ENCODE data around the gene R3HDM1.
"Not testable (repeated sequence)": the region's sequence is repeated elsewhere in the genome, so short reads cannot be mapped to it uniquely, and the experiment has no call there.

R3HDM1 gene

DNA sequence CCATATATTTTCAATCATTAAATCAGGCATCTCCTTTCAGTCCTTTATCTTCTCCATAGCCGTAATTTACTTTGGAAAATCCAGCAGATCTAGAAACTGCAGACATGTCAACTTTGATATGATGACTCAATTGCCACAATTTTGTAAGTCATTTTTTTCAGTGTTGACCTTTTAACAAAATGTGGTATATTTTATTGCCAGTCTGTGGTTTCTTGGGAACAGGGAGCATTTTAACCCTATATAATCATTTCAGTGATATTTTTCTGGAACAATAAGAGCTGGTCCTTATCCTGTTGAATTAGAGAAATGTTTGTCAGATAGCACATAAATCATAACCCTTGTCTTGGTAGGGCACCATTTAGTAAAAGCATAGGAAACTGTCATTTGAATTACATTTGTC, 119.4 kb downstream of the R3HDM1 start:
- DNase-seq (ENCODE audit: low spot score in 2 of 2) (no peak), ATAC-seq (no peak)
- no peak overlapping the region for H3K27ac Mint-ChIP-seq
- H3K4me1 Mint-ChIP-seq = no peaks in the 10 kb centered on the region
- peaks cover 74% of the 10 kb centered on the region for H3K36me3 Mint-ChIP-seq
- H3K9me3 Mint-ChIP-seq = no peaks in the 10 kb centered on the region
- H3K4me3 Mint-ChIP-seq = no peak overlapping the region

DNA sequence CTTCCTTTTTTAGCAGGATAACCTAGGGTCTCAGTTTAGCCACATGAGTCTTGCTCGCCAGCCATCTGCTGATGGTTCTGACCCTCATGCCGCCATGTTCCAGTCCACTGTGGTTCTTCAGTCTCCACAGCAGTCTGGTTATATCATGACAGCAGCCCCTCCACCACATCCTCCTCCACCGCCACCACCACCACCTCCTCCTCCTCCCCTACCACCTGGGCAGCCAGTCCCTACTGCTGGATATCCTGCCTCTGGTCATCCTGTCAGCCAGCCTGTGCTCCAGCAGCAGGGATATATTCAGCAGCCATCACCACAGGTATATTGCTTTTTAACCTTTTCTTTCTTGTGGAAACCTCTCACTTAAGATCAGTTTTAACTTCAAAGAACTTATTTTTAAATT, 120.4 kb downstream of the R3HDM1 start:
- Mint-ChIP-seq H3K9me3 (no peaks in the 10 kb centered on the region), H3K4me1 (no peaks in the 10 kb centered on the region), H3K27ac (peak overlapping the region; percentile 23), H3K4me3 (no peak overlapping the region), H3K36me3 (peaks cover 72% of the 10 kb centered on the region)
- no peak for ATAC-seq
- DNase-seq (ENCODE audit: low spot score in 2 of 2) = no peak

DNA sequence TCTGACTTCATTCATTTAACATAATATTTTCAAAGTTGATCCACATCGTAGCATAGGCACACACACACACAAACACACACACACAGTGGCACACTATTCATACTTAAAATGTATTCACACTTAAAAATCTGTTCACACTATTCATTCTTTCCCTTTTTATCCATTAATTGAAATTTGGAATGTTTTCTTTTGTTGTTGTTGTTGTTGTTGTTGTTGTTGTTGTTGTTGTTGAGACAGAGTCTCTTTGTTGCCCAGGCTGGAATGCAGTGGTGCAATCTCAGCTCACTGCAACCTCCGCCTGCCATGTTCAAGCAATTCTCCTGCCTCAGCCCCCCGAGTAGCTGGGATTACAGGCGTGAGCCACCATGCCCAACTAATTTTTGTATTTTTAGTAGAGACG, 123.0 kb downstream of the R3HDM1 start:
- not testable (repeated sequence) for H3K4me3 Mint-ChIP-seq; ATAC-seq; H3K27ac Mint-ChIP-seq; H3K9me3 Mint-ChIP-seq; H3K4me1 Mint-ChIP-seq; DNase-seq (ENCODE audit: low spot score in 2 of 2)
- peaks cover 74% of the 10 kb centered on the region for H3K36me3 Mint-ChIP-seq

GRCh38 chr2:135657806-135658582, 126.7 kb downstream of the R3HDM1 start:
- Mint-ChIP-seq H3K9me3 (no peaks in the 10 kb centered on the region), H3K36me3 (peaks cover 59% of the 10 kb centered on the region), H3K4me1 (peaks cover 13% of the 10 kb centered on the region), H3K4me3 (peak overlapping the region; percentile 57), H3K27ac (no peak overlapping the region)
- ATAC-seq (peak; percentile 61), DNase-seq (ENCODE audit: low spot score in 2 of 2) (peak in 1 of 2 donors; percentile 59)

GRCh38 chr2:135662088-135662487, 130.8 kb downstream of the R3HDM1 start:
- Mint-ChIP-seq H3K4me1 (peaks cover 20% of the 10 kb centered on the region), H3K36me3 (peaks cover 51% of the 10 kb centered on the region), H3K27ac (no peak overlapping the region), H3K9me3 (no peaks in the 10 kb centered on the region), H3K4me3 (no peak overlapping the region)
- DNase-seq (ENCODE audit: low spot score in 2 of 2) (no peak), ATAC-seq (peak; percentile 93)

DNA sequence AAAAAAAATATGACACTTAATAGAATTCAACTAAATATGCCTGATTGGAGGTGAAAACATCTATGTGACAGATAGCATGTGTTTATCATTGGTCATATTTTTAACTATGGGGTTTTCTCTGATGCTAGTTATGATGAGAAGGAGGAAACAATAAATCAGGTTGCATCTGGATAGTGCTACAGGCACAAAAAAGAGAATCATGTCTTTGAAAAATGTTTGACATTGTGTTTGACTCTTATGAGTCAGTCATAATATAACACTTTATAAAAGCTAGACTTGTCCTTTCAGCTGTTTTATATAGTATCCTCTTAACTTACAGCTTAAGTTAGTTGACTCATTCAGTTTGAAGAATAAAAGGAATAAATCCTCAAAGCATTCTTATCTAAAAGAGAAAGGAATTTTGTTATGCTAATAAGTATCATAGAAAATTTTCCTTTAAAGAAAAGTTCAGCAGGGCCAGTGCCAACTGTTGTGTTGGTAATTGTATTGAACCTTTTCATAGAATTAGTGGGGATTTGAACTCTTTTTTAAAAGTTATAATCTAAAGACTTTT, 131.9 kb downstream of the R3HDM1 start:
- H3K27ac Mint-ChIP-seq = no peak overlapping the region
- ATAC-seq (no peak), DNase-seq (ENCODE audit: low spot score in 2 of 2) (no peak)
- peaks cover 20% of the 10 kb centered on the region for H3K4me1 Mint-ChIP-seq
- H3K9me3 Mint-ChIP-seq = no peaks in the 10 kb centered on the region
- H3K36me3 Mint-ChIP-seq = peaks cover 49% of the 10 kb centered on the region
- no peak overlapping the region for H3K4me3 Mint-ChIP-seq

GRCh38 chr2:135664623-135665068, 133.4 kb downstream of the R3HDM1 start:
- Mint-ChIP-seq H3K9me3 (no peaks in the 10 kb centered on the region), H3K4me1 (peaks cover 20% of the 10 kb centered on the region), H3K27ac (peak overlapping the region; percentile 24), H3K36me3 (peaks cover 46% of the 10 kb centered on the region), H3K4me3 (no peak overlapping the region)
- DNase-seq (ENCODE audit: low spot score in 2 of 2) (no peak), ATAC-seq (peak; percentile 84)

- Mint-ChIP-seq H3K4me3 (no peak overlapping the region), H3K36me3 (peaks cover 36% of the 10 kb centered on the region), H3K27ac (no peak overlapping the region), H3K4me1 (peaks cover 12% of the 10 kb centered on the region), H3K9me3 (no peaks in the 10 kb centered on the region)
- DNase-seq (ENCODE audit: low spot score in 2 of 2) (no peak), ATAC-seq (no peak)
These were observed 135.8 kb downstream of the R3HDM1 start for GRCh38 chr2:135667045-135667444.

DNA sequence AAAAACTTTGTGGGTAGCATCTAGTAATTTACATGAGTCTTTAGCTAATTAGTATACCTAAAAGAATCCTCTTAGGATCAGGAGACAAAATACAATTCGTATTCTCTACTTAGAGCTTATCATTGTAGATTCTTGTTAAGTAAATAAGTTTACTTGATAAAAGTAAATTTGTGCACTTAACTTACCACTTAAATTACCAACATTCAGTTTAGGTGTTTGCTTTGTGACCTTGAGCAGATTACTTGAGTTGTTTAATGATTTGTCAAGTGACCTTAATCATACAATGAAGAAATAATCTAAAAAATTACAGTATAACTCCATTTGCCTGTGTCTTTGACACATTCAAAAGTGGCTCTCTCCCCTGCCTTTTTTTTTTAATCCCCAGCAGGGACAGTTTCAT, 143.2 kb downstream of the R3HDM1 start:
- no peak overlapping the region for H3K27ac Mint-ChIP-seq
- H3K9me3 Mint-ChIP-seq = no peaks in the 10 kb centered on the region
- peaks cover 50% of the 10 kb centered on the region for H3K36me3 Mint-ChIP-seq
- H3K4me3 Mint-ChIP-seq = no peak overlapping the region
- no peak for DNase-seq (ENCODE audit: low spot score in 2 of 2)
- ATAC-seq = no peak
- no peaks in the 10 kb centered on the region for H3K4me1 Mint-ChIP-seq

GRCh38 chr2:135676031-135676430, 144.7 kb downstream of the R3HDM1 start:
- peak overlapping the region; percentile 48 for H3K27ac Mint-ChIP-seq

DNA sequence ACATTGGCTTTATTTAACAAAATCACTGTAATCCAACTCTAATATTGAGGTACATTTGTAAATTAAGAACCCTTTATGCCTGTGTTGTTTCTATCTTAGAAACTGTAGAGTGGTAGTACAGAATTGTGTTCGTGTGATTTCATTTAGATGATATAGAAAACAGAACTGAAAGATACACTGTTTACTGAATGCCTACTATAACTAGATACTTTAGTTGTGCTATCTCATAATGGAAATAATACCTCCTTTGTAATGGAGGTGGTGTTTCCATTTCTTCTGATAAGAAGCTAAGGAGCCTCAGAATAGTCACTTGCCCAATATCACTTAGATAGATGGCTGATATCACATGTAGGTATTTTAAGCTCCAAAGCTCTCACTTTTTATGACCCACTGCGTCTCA, 147.8 kb downstream of the R3HDM1 start:
- Mint-ChIP-seq H3K9me3 (no peaks in the 10 kb centered on the region), H3K27ac (no peak overlapping the region), H3K36me3 (peaks cover 55% of the 10 kb centered on the region), H3K4me1 (no peaks in the 10 kb centered on the region), H3K4me3 (no peak overlapping the region)
- ATAC-seq = no peak
- no peak for DNase-seq (ENCODE audit: low spot score in 2 of 2)

More at GRCh38 chr2:135676031-135676430, 144.7 kb downstream of the R3HDM1 start:
- Mint-ChIP-seq H3K4me1 (no peaks in the 10 kb centered on the region), H3K36me3 (peaks cover 66% of the 10 kb centered on the region), H3K9me3 (no peaks in the 10 kb centered on the region), H3K4me3 (no peak overlapping the region)
- DNase-seq (ENCODE audit: low spot score in 2 of 2) (no peak), ATAC-seq (no peak)

DNA sequence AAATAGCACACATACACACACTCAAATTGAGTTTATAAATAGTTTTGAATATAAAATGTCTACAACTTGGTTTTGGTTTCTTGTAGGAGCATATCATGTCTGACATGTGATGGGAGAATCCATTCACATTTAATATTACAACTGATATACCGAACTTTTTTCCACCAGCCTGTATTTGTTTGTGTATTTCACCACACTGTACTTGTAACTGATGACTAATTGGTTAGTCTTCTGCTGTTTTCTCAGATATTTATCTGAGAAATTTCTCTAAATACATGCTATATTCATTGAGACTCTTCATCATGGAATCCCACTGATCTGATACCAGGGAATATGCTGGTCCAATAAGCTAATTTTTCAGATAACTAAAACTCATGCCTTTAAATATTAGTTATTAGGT, 154.1 kb downstream of the R3HDM1 start:
- Mint-ChIP-seq H3K9me3 (no peaks in the 10 kb centered on the region), H3K36me3 (peaks cover 15% of the 10 kb centered on the region), H3K4me3 (no peak overlapping the region), H3K27ac (no peak overlapping the region), H3K4me1 (no peaks in the 10 kb centered on the region)
- DNase-seq (ENCODE audit: low spot score in 2 of 2) (no peak), ATAC-seq (no peak)

- H3K4me3 Mint-ChIP-seq = no peak overlapping the region
- H3K9me3 Mint-ChIP-seq = no peaks in the 10 kb centered on the region
- peak overlapping the region; percentile 6 for H3K27ac Mint-ChIP-seq
- H3K4me1 Mint-ChIP-seq = no peaks in the 10 kb centered on the region
- no peak for DNase-seq (ENCODE audit: low spot score in 2 of 2)
- peaks cover 12% of the 10 kb centered on the region for H3K36me3 Mint-ChIP-seq
- no peak for ATAC-seq
These were observed 157.7 kb downstream of the R3HDM1 start for GRCh38 chr2:135688978-135689377.

- no peaks in the 10 kb centered on the region for H3K4me1 Mint-ChIP-seq
- H3K4me3 Mint-ChIP-seq = no peak overlapping the region
- peak overlapping the region; percentile 33 for H3K27ac Mint-ChIP-seq
- H3K9me3 Mint-ChIP-seq = no peaks in the 10 kb centered on the region
- peaks cover 12% of the 10 kb centered on the region for H3K36me3 Mint-ChIP-seq
- no peak for DNase-seq (ENCODE audit: low spot score in 2 of 2)
- no peak for ATAC-seq
These were observed 158.4 kb downstream of the R3HDM1 start for GRCh38 chr2:135689679-135690078.

DNA sequence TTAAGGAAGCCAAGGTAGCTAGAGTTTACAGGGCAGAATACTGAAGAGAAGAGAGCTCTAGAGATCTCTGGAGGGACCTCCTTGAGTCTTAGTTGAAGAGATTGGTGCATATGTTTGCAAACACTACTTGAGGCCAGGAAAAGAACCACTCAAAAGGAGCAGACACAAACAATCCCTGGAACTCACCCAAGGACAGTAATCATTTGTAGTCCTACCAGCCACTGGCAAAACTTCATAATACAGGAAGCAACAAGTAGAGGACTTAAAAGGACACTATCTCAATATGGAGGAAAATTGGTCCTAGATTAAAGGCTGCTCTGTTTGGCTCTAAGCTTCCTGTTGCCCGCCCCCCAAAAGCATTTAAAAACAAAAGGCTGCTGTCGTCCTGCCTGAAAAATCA, 163.4 kb downstream of the R3HDM1 start:
- peak overlapping the region; percentile 17 for H3K27ac Mint-ChIP-seq

GRCh38 chr2:135698838-135699237, 167.6 kb downstream of the R3HDM1 start:
- Mint-ChIP-seq H3K27ac (no peak overlapping the region), H3K4me3 (no peak overlapping the region), H3K9me3 (no peaks in the 10 kb centered on the region), H3K4me1 (no peaks in the 10 kb centered on the region), H3K36me3 (peaks cover 11% of the 10 kb centered on the region)
- no peak for ATAC-seq
- no peak for DNase-seq (ENCODE audit: low spot score in 2 of 2)

More for the DNA sequence above, 163.4 kb downstream of the R3HDM1 start:
- DNase-seq (ENCODE audit: low spot score in 2 of 2) = no peak
- peaks cover 17% of the 10 kb centered on the region for H3K36me3 Mint-ChIP-seq
- no peaks in the 10 kb centered on the region for H3K4me1 Mint-ChIP-seq
- ATAC-seq = no peak
- no peaks in the 10 kb centered on the region for H3K9me3 Mint-ChIP-seq
- H3K4me3 Mint-ChIP-seq = no peak overlapping the region
